Activated CD4-positive, alpha-beta T cell treated with anti-CD3 and anti-CD28 coated beads, Interleukin-2, amount 50 U/mL, for 1 hour (primary cell): ENCODE data around the gene ZBP1.
"Not testable (repeated sequence)": the region's sequence is repeated elsewhere in the genome, so short reads cannot be mapped to it uniquely, and the experiment has no call there.

ENCODE experiments used
- DNase-seq: peaks from one replicate; pipeline ENCODE4 v3.0.0-alpha.2; 2020

The ZBP1 gene

DNA sequence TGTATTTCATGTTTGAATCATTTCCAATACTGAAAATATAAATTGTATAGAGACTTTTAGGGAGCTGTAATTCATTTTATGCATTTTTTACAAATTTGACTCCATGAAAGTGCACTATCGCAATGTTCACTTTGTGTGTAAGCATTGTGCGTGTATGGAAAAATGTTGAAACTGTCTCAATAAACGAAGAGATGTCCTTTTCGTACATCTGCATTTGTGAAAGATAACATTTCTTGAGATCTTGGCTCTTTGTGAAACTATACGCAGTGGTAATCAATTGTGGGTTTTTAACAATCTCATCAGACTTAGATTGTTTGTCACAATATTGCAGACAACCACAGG is 18.6 kb upstream of the ZBP1 start:
- DNase-seq: no peak

GRCh38 chr20:57638173-57638894 is 18.1 kb upstream of the ZBP1 start:
- DNase-seq: no peak

DNA sequence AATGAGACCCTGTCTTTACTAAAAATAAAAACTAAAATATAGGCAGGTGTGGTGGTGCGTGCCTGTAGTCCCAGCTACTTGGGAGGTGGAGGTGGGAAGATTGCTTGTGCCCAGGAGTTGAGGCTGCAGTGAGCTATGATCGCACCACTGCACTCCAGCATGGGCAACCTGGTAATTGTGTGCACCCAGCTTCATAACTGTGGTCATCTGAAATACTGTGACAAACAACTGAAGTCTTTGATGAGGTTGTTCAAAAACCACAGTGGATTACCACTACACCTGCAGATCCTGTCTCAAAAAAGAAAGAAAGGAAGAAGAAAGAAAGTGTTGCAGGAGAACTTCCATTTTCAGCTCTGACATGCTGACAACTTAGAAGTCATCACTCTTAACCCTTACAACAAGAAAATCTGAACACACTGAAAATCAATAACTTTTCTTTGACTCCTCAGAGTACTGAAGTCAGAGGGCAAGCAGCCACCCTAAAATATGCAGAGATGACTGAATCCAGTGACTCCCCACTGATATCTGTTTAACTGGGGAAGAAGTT is 13.8 kb upstream of the ZBP1 start:
- no peak for DNase-seq

GRCh38 chr20:57632286-57632685 is 12.1 kb upstream of the ZBP1 start:
- DNase-seq: no peak

DNA sequence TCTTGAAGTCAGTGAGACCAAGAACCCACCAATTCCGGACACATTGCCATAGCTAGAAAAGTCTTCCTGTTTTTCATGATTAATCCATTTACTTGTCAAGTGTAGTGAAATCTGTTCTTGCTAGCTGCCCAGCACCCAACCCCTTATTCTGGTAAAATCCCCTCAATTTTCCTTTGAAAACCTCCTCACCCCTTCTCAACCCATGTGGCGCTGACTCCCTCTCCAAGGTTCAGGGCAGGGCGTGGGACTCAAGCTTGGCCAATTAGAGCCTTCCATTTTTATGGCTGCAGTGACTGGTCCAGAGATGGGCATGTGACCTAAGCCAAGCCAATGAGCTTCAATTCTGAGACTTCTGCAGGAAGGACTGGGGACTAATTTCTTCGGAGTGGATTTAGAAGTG is 9.8 kb upstream of the ZBP1 start:
- DNase-seq: no peak

DNA sequence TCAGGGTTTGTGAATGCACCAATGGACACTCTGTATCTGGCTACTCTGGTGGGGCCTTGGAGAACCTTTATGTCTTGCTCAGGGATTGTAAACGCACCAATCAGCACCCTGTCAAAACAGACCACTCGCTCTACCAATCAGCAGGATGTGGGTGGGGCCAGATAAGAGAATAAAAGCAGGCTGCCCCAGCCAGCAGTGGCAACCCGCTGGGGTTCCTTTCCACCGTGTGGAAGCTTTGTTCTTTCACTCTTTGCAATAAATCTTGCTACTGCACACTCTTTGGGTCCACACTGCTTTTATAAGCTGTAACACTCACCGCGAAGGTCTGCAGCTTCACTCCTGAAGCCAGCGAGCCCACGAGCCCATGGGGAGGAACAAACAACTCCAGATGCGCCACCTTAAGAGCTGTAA is 9.3 kb upstream of the ZBP1 start:
- DNase-seq: not testable (repeated sequence)

DNA sequence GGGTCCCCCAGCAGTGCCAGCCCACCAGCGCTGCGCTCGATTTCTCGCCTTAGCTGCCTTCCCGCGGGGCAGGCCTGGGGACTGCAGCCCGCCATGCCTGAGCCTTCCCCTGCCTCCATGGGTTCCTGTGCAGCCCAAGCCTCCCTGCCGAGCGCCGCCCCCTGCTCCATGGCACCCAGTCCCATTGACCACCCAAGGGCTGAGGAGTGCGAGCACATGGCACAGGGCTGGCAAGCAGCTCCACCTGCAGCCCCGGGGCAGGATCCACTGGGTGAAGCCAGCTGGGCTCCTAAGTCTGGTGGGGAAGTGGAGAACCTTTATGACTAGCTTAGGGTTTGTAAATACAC is 8.7 kb upstream of the ZBP1 start:
- not testable (repeated sequence) for DNase-seq

- peak; percentile 59 for DNase-seq
Measured at GRCh38 chr20:57628047-57628961, 8.1 kb upstream of the ZBP1 start.

DNA sequence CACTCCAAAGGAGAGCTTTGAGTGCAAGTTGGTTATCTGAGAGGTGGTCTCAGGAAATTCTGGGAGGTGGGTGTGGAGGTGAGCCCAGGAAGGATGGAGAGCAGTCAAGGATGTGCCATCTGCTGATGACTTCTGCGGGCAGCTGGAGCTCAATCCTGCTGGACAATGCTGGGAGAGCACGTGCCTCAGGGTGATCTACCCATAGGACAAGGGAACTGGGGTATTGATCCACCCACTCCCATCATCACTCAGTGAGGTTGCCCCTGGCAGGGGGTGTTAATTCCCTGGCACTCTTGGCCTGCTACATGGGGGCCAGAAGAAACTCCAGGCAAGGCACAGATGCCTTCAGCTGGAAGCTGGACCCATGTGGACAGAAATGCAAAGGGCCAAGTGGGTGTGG is 7.1 kb upstream of the ZBP1 start:
- DNase-seq: no peak

DNA sequence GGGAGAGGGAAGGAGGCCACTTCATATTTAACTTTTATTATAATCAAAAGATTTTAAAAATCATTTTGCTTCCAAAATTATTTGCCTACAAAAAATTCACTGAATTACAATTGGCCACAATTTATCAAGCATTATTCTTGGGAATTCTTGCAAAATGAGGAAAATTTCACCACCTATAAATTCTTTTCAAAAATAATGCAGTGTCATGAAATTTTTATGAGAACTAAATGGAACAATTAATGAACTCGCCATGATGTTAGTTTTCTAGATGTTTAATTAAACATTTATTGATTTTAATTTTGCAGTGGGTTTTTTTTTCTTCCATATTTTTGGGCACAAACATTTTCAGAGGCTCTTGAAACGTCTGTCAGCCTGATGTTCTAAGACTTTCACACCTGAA is 5.8 kb upstream of the ZBP1 start:
- no peak for DNase-seq

DNA sequence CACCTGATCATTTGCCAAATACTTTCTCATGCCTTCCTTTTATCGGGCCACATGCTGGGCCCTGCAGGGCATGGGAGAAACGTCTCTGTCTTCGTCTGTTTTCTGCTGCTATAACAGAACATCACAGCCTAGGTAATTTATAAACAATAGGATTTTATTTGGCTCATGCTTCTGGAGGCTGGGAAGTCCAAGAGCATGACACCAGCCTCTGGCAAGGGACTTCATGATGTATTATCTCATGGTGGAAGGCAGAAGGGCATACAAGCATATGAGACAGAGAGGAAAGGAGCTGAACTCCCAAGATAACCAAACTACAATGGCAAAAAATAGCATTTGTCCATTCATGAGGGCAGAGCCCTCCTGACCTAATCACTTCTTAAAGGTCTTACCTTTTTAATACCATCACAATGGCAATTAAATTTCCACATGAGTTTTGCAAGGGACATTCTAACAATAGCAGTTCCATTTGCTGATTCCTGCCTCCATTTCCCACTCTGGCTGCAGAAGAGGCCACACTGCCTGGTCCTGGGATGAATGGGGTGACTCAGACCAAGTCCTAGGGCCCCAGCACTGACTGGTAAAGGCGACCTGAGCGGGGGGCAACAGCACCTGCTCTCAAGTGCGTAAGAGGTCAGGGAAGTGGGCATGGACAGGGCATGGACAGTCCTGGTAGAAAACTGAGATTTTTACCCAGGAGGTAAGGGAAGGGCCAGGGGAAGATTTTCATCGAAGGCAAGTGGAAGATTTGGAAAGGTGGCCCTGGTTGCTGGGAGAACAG is 5.1 kb upstream of the ZBP1 start:
- DNase-seq: no peak

DNA sequence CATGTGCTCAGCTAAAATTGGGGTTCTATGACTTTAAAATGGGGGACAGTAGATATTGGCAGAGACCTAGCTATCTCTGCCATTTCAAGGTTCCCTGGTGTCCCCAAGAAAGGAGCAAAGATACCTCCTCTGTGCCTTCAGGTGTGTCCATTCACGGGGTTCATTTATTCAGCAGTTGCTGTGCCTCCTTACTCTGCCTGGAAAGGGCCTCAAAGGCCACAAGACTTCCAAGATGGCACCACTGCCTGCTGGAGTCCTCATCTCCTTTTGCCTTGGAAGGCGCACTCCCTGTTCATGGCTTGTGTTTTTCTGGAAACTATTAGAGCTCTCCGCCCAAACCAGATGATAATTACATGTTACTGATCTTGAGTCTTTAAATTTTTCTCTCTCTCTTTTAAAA is 3.9 kb upstream of the ZBP1 start:
- DNase-seq: no peak

DNA sequence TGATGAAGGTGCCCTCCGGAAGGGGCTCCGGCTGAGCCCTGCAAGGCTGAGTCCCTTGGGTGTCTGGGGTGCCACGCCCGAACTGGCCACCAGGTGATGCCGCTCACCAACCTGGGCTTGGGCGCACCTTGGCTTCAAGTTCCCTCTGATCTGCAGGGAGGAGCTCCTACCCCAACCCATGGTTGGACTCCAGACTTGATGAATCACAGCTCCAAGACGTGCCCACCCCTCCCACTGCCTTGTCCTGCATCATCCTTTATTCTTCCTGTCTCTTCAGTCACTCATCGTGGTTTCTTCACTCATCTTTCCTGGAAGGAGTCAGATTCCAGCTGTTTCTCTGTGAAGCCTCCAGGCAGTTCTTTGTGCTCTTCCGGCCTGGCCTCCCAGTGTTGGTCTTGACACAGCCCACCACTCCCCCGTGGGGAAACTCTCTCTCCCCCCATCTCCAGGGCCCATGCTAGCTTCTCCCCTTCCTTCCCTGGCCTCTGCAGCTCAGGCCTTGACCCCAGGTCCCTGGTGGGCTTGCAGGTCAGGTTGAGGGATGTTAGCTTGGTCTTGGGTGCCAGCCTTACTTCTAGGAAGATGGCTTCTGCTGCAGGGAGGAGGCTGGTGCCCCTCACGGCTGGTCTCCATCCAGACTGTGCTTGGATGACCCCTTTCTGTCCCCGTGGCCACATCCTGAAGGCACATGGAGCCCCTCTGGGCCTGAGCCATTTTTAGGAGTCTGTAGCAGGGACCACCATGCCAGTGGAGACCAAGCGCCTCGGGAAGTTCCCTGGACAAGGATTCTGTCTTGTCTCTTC is 2.6 kb upstream of the ZBP1 start:
- DNase-seq: peak; percentile 77

DNA sequence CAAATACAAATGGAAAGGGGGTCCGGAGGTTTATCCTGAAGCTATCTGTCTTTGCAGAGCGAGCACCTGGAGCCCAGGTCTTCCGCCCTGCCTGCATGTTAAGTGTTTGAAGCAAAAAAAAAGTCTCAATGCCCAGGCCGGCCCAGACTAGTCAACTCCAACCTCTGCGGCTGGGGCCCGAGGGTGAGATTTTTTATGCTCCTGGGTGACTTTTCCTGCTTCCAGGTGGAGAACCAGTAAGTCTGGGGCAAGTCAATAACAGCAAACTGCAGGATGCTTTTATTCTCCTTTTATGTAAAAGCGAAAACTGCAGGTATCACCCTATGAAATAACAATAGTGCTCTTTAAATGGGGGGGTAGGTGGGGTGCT is 2.0 kb upstream of the ZBP1 start:
- DNase-seq: no peak

DNA sequence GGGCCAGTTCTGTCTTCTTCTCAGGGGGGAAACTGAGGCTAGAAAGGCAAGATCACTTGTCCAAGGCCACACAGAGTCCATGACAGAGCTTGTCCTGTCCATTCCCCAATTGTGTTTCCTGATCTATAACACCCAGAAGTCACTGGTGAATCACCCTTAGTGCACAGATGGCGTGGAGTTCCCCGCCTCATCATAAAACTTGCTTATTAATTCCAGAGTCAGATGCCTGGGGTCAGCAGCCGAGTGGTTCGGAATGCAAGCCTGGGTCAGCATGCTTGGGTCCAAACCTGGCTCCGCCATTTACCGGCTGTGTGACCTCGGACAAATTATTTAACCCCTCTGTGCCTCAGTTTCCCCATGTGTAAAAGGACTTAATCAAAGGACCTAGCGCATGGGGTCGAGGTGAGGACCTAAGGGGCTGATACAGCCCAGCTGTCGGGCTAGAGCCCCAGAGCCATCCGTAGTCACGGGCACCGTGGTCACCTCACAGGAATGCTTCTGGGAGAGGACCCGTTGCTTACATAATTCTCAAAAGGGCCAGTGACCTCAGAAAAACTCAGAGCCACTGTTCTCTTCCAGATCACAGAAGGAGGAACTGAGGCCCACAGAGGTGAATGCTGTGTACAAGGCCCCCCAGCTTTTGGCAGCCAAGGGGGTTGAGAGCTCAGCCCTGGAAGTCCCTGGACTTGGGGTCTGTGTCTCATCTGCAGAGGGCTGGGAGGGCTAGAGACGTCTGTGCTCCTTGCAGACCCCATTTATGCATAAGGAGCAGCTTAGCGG is 1.4 kb upstream of the ZBP1 start:
- no peak for DNase-seq

- DNase-seq: no peak
Measured at GRCh38 chr20:57620999-57621398, 773 bp upstream of the ZBP1 start.

- DNase-seq: peak; percentile 62
Measured at GRCh38 chr20:57619051-57619831, 985 bp downstream of the ZBP1 start.

DNA sequence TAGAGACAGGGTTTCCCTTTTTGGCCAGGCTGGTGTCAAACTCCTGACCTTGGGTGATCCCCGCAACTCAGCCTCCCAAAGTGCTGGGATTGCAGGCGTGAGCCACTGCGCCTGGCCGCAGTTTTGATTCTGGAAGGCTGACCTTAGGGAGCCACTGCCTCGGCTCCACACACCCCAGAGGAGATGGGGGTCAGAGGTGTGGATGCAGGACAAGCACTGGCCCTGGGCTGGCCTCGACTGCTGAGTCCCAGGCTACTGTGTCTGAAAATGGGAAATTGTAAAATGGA is 1.5 kb downstream of the ZBP1 start:
- no peak for DNase-seq

DNA sequence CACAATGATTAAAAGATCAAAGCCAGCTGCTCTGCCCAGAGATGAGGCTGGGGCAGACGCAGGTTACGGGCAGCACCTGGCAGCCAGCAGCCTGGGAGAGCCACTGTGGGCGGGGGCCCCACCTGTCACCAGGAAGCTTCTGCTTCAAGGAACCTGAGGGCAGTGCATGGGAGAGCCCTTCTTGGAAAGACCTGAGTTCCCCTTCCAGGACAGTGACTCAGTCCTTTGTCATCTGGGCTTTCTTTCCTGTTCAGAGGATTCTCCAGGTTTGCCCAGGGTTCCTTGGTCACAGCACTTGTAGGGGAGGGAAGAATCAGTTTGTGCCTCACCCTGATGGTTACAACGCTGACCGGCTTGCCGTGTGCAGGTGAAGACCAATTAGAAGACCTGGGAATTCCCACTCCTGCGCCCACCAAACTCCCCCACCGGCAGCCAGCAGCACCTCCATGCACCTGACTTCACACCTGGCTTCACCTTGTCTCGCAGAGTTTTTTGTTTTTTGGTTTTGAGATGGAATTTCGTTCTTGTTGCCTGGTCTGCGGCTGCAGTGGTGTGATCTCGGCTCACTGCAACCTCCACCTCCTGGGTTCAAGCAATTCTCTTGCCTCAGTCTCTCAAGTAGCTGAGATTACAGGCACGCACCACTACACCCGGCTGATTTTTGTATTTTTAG is 2.0 kb downstream of the ZBP1 start:
- no peak for DNase-seq

GRCh38 chr20:57617079-57617795 is 3.0 kb downstream of the ZBP1 start:
- DNase-seq: no peak
